SU-DHL-6 (cell line): ENCODE measurements around the gene TEKTIP1.

Source experiments
- CTCF ChIP-seq: fragments of 200-600 bp; sonication (generic); IDR thresholded peaks from one replicate; pipeline ENCODE4 v1.5.1; 2017; ENCODE audit warnings: antibody characterized with exemption, mild to moderate bottlenecking, low read length, moderate library complexity; ENCODE audit not compliant: insufficient read depth, poor library complexity, severe bottlenecking
- EZH2phosphoT487 ChIP-seq: fragments of 200-600 bp; sonication (generic), shearing (Covaris generic); conservative IDR thresholded peaks from 2 replicates; pipeline ENCODE4 v1.6.1; 2018; ENCODE audit warnings: mild to moderate bottlenecking, antibody characterized with exemption, low read length, moderate library complexity, mixed read lengths

DNA sequence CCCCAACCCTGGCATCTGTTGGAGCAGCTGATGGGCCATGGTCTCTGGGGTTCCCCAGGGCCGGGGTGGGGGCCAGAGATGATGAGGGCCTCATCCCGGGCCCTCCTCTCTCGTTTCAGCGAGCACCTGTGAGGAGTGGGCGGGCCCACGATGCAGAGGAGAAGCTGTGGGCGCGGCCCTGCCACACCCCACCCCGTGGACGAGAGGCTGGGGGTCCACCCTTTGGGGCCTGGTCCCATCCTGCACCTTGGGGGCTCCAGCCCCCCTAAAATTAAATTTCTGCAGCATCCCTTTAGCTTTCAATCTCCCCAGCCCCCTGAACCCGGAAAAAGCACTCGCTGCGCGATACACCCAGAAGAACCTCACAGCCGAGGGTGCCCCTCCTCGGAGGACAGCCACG, 39.4 kb downstream of the TEKTIP1 start:
- TF ChIP-seq CTCF (no peak), EZH2phosphoT487 (no peak)
